Measurements from ENCODE around the gene RPP25L.

Gene RPP25L

GRCh38 chr9:34637356-34638137 lies 25.6 kb upstream of the RPP25L start, which contains the start of gene SIGMAR1:
TSS of gene SIGMAR1 (minus strand) at chr9:34637787. CDS start at chr9:34637697, 90 bp downstream.
- DNase-seq = peak; percentile 97

- peak; percentile 42 for DNase-seq
Measured at GRCh38 chr9:34636791-34637355, 25.0 kb upstream of the RPP25L start.

DNA sequence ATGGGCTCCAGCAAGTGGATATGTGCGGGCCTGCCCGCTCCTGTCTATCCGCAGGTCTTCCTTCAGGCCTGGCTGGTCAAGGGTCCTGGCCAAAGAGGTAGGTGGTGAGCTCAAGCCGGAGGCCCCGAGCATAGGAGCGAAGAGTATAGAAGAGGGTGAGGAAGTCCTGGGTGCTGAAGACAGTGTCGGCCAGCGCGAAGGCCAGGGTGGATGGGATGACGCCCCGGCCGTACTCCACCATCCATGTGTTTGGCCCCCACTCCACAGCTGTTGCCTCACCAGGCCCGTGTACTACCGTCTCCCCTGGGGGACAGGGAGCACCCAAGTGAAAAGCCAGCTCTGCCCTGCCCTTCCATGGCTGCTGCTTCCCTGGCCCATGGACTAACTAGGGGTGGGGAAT lies 23.7 kb upstream of the RPP25L start:
- no peak for DNase-seq

- DNase-seq = no peak
Measured at GRCh38 chr9:34634551-34635248, 22.8 kb upstream of the RPP25L start.

GRCh38 chr9:34633851-34634550 lies 22.1 kb upstream of the RPP25L start:
- peak; percentile 82 for DNase-seq

GRCh38 chr9:34633166-34633565 lies 21.3 kb upstream of the RPP25L start:
- DNase-seq = no peak

DNA sequence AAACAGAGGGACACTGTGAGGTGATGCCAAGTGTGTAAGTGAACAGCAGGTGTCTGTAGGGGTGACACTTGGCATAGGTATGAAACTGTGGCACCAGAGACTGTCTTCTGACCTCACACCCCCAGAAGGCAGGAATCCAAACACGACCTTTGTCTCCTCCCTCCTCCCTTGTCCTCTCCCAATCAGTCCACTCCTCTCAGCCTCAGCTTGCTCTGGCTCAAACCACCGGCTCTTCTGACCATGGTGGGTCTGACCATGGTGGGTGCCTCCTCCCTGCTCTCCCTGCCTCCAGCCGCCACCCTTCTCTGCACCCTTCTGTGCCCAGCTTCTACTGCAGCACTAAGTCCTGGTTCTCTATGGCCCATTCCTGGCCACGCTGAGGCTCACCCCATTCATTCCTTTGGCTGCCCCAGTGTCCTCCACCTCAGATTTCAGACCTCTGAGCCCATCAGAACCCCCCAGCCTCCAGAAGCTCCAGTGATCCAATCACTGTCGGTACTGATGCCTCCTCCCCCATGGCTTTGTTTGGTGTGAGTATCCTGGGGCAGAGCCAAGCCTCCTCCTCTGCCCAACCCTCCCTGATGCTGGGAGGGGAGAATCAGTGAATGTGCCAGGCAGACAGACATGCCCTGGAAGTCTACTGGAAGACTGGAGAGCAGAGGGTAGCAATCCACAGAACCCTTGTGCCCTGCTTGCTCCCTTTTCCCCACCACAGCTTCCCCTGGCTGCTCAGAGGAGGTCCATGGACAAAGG lies 18.7 kb upstream of the RPP25L start:
- no peak for DNase-seq

- no peak for DNase-seq
Measured at GRCh38 chr9:34629491-34629808, 17.6 kb upstream of the RPP25L start.

- DNase-seq = no peak
Measured at GRCh38 chr9:34628656-34629490, 17.0 kb upstream of the RPP25L start, which contains the start of gene ARID3C. TSS of gene ARID3C (minus strand) at chr9:34629066. CDS start at chr9:34628014, 1,052 bp downstream.

DNA sequence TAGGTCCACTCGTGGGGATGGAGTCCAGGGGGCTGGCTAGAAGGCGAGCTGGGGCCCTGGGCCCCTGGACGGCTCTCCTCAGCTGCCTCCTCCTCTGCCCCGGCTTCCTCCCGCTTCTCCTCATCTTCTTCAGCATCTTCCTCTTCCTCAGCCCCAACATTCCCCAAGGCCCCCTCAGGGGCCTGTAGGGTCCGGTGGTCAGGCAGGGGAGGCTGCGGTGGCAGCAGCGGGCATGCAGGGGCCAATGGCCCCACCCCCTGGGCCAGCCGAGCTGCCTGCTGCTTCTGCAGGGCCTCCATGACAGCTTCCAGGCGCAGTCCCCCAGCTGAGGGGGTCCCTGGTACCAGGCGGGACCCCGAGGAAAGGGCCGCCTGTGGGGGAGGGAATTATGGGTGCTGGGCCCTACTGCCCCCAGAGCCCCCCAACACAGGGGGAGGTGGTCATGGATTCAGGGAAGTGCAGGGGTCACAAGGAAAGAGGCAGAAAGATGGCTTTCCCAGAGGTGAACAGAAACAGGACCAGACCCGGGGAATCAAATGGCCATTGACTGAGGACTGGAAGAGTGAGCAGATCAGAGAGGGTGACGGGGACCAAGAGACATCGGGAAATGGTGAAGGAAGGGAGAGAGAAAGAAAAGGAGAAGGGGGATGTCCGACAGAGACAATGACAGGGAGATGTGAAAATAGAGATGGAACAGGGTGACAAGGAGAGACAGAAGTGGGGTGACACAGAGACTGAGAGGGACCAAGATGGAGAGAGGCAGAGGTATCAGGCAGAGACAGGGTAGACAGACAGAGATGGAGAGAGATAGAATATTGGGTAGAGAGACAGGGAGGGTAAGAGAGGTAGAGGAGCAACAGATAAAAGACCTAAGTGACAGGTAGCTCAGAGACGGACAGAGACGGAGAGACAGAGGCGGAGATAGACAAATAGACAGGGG lies 16.1 kb upstream of the RPP25L start:
- DNase-seq = no peak

GRCh38 chr9:34625186-34625486 lies 13.2 kb upstream of the RPP25L start:
- DNase-seq = no peak

DNA sequence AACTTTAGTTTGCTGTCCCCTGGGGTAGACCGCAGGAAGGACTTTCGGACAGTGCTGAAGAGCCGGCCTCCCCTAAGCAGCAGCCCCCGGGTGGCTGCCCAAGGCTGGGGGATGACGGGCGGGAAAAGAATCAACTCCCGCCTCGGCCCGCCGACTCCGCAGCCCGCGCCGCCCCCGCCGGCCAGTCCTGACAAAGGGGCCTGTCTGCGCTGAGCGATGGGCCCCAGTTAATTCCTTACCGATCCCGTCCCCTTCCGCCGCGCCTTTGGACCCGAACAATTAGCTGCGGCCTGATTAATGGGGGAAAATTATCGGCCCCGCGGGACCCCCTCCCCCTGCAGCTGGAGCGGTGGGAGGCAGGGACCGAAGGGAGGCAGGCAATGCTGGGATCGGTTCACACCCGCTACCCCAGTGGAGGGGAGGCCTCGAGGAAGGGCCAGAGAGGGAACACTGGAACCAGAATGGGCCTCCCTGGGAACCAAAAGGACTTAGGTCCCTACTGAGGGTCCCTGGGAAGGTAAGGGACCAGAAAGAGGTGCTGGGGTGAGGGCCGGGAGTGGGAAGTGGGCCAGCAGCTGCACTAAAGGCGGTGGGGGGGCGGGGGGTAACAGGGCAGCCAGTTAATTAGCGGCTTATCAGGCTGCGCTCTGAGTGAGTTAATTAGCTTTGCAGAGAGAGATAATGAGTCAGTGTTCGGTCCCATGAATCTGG lies 12.7 kb upstream of the RPP25L start:
- no peak for DNase-seq

- no peak for DNase-seq
Measured at GRCh38 chr9:34623374-34624235, 11.7 kb upstream of the RPP25L start.

- DNase-seq = peak; percentile 96
Measured at GRCh38 chr9:34620061-34620994, 8.4 kb upstream of the RPP25L start, which contains the start of gene DCTN3. TSS of gene DCTN3 (minus strand) at chr9:34620495. CDS start at chr9:34620464, 31 bp downstream.

GRCh38 chr9:34615132-34615531 lies 3.2 kb upstream of the RPP25L start:
- no peak for DNase-seq

- DNase-seq = peak; percentile 87
Measured at GRCh38 chr9:34612788-34613390, 992 bp upstream of the RPP25L start.

- no peak for DNase-seq
Measured at GRCh38 chr9:34611251-34611810, 566 bp downstream of the RPP25L start.

Data from activated CD4-positive, alpha-beta T cell treated with anti-CD3 and anti-CD28 coated beads, Interleukin-2, Interleukin-6, amounts not matched to agents 100 ng/mL and 50 ng/mL, durations not matched to agents 16 hours and 8 hours (primary cell).